ENCODE data around the gene PIM3. TPM values are rescaled to one million over a fixed set of nuclear protein-coding genes. Genes with fewer than 3 reads are reported as not detected.

Gene PIM3
- total RNA-seq, 1 donor from 2014 or later, result 197 TPM

DNA sequence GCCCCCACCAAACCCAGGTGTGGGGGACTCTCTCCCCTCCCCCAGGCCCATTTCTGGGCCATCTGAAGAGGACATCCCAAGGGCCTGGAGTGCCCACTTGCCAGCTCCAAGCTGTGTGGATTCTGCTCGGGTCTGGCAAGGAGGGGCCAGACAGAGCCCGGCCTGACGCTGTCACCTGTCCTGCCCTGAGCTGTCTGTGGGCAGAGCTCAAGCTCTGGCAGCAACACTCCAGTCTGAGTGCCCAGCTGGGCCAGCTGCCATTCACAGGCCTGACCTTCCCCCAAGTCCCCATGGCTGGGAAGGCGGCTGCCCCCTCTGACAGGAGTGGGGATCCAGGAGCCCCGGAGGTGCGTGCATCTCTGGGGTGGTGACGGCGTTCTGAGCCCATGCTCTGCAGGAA is 6.2 kb upstream of the PIM3 start:
- DNase-seq (ENCODE audit: extremely low read depth, low read depth, low spot score), result no peak

- no peak for DNase-seq (ENCODE audit: extremely low read depth, low read depth, low spot score)
Measured at GRCh38 chr22:49954991-49955580, 5.5 kb upstream of the PIM3 start.

DNA sequence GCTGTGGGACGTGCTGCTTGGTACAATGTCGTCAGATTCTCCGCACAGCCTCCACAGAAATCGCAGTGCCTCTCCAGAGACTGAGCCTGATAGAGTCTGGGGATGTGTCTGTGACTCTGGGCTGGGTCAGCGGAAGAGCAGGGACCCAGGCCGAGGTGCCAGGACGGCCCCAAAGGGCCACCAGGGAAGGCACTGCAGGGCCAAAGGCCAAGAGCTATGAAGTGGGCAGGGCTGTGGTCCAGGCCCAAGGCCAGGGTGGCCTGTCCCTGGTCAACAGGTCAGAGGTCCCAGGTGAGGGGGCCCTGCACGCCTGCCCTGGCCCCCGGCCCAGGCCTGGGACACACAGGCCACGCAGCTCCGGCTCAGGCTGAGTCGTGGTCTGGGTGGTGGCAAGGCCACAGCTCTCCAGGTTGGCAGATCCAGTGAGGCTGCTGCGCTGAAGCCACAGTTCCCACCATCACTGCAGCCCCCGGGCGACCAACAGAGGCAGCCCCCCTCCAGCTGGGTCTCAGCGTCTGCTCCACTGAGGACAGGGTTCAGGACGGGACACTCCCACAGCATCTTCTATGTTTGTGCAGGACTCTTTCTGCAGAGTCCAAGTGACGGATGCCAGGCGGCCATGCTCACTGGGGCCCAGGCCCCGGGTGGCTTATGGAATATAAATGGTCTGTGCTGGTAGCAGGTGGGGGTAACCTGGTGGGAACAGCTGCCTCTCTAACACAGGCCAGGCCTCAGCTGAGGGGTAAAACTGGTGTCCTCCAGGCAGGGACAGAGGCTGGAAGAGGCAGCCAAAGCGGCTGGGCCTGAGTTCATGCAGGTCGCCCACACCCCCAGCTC is 4.8 kb upstream of the PIM3 start:
- DNase-seq (ENCODE audit: extremely low read depth, low read depth, low spot score), result no peak

- no peak for DNase-seq (ENCODE audit: extremely low read depth, low read depth, low spot score)
Measured at GRCh38 chr22:49956418-49956770, 4.2 kb upstream of the PIM3 start.

- DNase-seq (ENCODE audit: extremely low read depth, low read depth, low spot score), result no peak
Measured at GRCh38 chr22:49956914-49957825, 3.4 kb upstream of the PIM3 start.

DNA sequence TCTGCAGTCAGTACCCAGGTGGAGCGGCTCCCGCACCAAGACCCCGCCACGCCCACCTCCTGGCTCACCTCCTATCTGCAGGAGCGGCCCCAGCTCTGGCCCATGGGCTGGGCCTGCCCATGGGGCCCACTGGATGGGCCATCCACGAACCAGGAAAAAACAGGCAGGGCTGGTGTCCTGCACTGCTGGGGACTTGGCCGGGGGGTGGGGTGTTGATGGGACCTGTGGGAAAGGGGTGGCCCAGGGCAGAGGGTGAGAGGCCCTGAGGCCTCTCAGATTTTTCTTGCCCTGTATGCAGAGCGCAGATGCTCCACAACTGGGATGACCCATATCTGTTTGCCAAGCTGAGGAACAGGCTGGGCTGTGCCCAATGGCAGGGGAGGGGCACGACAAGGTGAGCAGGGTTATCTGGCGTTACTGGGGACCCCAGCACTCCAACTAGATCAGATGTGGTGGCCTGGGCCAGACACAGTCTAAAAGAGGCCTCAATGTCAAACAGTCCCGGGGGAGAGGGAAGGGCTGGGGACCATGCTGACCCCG is 2.7 kb upstream of the PIM3 start:
- DNase-seq (ENCODE audit: extremely low read depth, low read depth, low spot score), result no peak

- no peak for DNase-seq (ENCODE audit: extremely low read depth, low read depth, low spot score)
Measured at GRCh38 chr22:49958366-49958921, 2.1 kb upstream of the PIM3 start.

- DNase-seq (ENCODE audit: extremely low read depth, low read depth, low spot score), result no peak
Measured at GRCh38 chr22:49958931-49959781, 1.4 kb upstream of the PIM3 start.

DNA sequence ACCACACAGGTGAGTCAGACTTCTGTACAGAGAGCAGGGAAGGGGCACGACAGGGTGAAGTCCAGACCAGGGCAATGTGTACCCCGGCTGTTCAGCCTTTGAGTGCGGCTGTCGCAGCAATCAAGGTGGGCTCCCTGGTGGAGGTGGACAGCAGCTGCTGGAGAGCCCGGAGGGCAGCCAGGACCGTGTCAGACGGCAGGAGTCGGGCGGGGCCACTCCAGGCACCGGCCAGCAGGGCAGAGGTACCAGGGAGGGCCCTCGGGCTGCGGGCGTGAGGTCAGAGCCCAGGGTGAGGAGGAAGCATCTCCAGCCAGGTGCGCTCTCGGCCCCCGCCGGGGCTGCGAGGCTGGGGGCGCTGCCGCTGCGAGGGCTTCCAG is 802 bp upstream of the PIM3 start:
- DNase-seq (ENCODE audit: extremely low read depth, low read depth, low spot score), result no peak

DNA sequence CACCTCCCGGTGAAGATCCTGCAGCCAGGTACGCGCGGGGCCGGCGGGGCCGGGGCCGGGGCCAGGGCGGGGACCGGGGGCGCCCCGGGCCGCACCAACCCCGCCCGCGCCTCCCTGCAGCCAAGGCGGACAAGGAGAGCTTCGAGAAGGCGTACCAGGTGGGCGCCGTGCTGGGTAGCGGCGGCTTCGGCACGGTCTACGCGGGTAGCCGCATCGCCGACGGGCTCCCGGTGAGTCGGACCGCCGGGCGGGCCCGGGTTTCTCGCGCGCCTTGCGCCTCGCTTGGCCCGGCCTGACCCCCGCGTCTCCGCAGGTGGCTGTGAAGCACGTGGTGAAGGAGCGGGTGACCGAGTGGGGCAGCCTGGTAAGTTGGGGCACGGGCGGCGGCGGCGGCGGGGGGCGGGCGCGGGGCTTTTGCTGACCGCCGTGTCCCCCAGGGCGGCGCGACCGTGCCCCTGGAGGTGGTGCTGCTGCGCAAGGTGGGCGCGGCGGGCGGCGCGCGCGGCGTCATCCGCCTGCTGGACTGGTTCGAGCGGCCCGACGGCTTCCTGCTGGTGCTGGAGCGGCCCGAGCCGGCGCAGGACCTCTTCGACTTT is 531 bp downstream of the PIM3 start:
- DNase-seq (ENCODE audit: extremely low read depth, low read depth, low spot score), result no peak

- DNase-seq (ENCODE audit: extremely low read depth, low read depth, low spot score), result no peak
Measured at GRCh38 chr22:49961601-49962011, 1.0 kb downstream of the PIM3 start.

- no peak for DNase-seq (ENCODE audit: extremely low read depth, low read depth, low spot score)
Measured at GRCh38 chr22:49962012-49962750, 1.6 kb downstream of the PIM3 start.

GRCh38 chr22:49962751-49963646 is 2.4 kb downstream of the PIM3 start:
- DNase-seq (ENCODE audit: extremely low read depth, low read depth, low spot score), result no peak

- DNase-seq (ENCODE audit: extremely low read depth, low read depth, low spot score), result no peak
Measured at GRCh38 chr22:49963647-49964026, 3.1 kb downstream of the PIM3 start.

- no peak for DNase-seq (ENCODE audit: extremely low read depth, low read depth, low spot score)
Measured at GRCh38 chr22:49964136-49965090, 3.8 kb downstream of the PIM3 start.

- no peak for DNase-seq (ENCODE audit: extremely low read depth, low read depth, low spot score)
Measured at GRCh38 chr22:49965091-49966040, 4.8 kb downstream of the PIM3 start.
